PC-3 (cell line): ENCODE results near the gene CASP2. TPM values are rescaled to one million over a fixed set of nuclear protein-coding genes. Genes with fewer than 3 reads are reported as not detected.

Source experiments
- ATAC-seq: fragments of 200-7000 bp; cut with Tn5 transposase; 2 replicates; pipeline ENCODE4 v1.9.1; 2020; ENCODE audit warnings: mild to moderate bottlenecking, moderate library complexity
- BruUV-seq: library from RNA; stranded (reverse); fragments of 400-500 nt; replicated peaks from 2 replicates; lab custom pipeline; 2021; lab: Mats Ljungman, UMichigan
- CTCF ChIA-PET: fragments of 300-600 bp; sonication (Branson Sonifier 250); formaldehyde crosslinking; loops from one replicate; lab custom pipeline; 2022; ENCODE audit warnings: antibody characterized with exemption; lab: Charles Lee
- POLR2A ChIA-PET: fragments of 300-600 bp; sonication (Branson Sonifier 250); formaldehyde crosslinking; loops from one replicate; lab custom pipeline; 2022; ENCODE audit warnings: antibody characterized with exemption; ENCODE audit not compliant: unreplicated experiment; lab: Charles Lee
- DNase-seq: peaks from one replicate; pipeline ENCODE4 v3.0.0-alpha.2; 2015
- H2AFZ ChIP-seq: fragments of 300-600 bp; sonication (generic); 2 replicates; pipeline ENCODE4 v1.6.0; 2016; ENCODE audit warnings: antibody characterized with exemption, low read length
- H3F3A ChIP-seq: fragments of 300-600 bp; sonication (generic); one replicate; pipeline ENCODE4 v1.6.0; 2017; ENCODE audit warnings: antibody characterized with exemption, low read length, control low read depth, mild to moderate bottlenecking; ENCODE audit not compliant: unreplicated experiment
- H3K27ac ChIP-seq: fragments of 300-600 bp; sonication (generic); 2 replicates; pipeline ENCODE4 v1.5.1; 2016; ENCODE audit warnings: mild to moderate bottlenecking, low read length
- H3K27me3 ChIP-seq: fragments of 300-600 bp; sonication (generic); 2 replicates; pipeline ENCODE4 v1.6.1; 2016; ENCODE audit warnings: low read length, mixed read lengths
- H3K36me3 ChIP-seq: fragments of 300-600 bp; sonication (generic); 2 replicates; pipeline ENCODE4 v1.6.1; 2016; ENCODE audit warnings: low read depth, mixed run types, low read length, mixed read lengths
- H3K4me1 ChIP-seq: fragments of 300-600 bp; sonication (generic); 2 replicates; pipeline ENCODE4 v1.5.1; 2016; ENCODE audit warnings: low read length; ENCODE audit not compliant: insufficient read depth
- H3K4me2 ChIP-seq: fragments of 300-600 bp; sonication (generic); 2 replicates; pipeline ENCODE4 v1.6.0; 2016; ENCODE audit warnings: low read length
- H3K4me3 ChIP-seq: fragments of 300-600 bp; sonication (generic); 2 replicates; pipeline ENCODE4 v1.5.1; 2016; ENCODE audit warnings: mild to moderate bottlenecking, low read length, mixed read lengths
- H3K79me2 ChIP-seq: fragments of 300-600 bp; sonication (generic); 2 replicates; pipeline ENCODE4 v1.6.1; 2017; ENCODE audit warnings: low read length, mixed read lengths
- H3K9ac ChIP-seq: fragments of 300-600 bp; sonication (generic); 2 replicates; pipeline ENCODE4 v1.6.0; 2016; ENCODE audit warnings: mild to moderate bottlenecking, low read length
- H3K9me2 ChIP-seq: fragments of 300-600 bp; sonication (generic); replicated peaks from 2 replicates; pipeline ENCODE4 v1.6.1; 2016; ENCODE audit warnings: mixed run types, low read length, mixed read lengths
- H3K9me3 ChIP-seq: fragments of 300-600 bp; sonication (generic); 2 replicates; pipeline ENCODE4 v1.6.1; 2016; ENCODE audit warnings: low read length, mixed read lengths
- H4K20me1 ChIP-seq: fragments of 300-600 bp; sonication (generic); 2 replicates; pipeline ENCODE4 v1.6.1; 2016; ENCODE audit warnings: low read length, mixed read lengths
- EZH2 ChIP-seq: fragments of 300-600 bp; sonication (generic); IDR thresholded peaks from one replicate; pipeline ENCODE4 v1.6.1; 2017; ENCODE audit warnings: antibody characterized with exemption, mild to moderate bottlenecking, low read length; ENCODE audit not compliant: unreplicated experiment
- EZH2phosphoT487 ChIP-seq: fragments of 300-600 bp; sonication (generic); IDR thresholded peaks from 2 replicates; pipeline ENCODE4 v1.6.1; 2018; ENCODE audit warnings: mild to moderate bottlenecking, antibody characterized with exemption, low read length, borderline replicate concordance
- intact Hi-C: fragments of 100-400 bp; cut with micrococcal nuclease; formaldehyde crosslinking; loops from 2 replicates; pipeline ENCODE4 v1.9.0; 2023
- total RNA-seq: library from RNA; depleted of rRNA; stranded (reverse); fragments of >200 nt; gene quantifications from 2 replicates; pipeline ENCODE4 v1.2.3, GENCODE V29; 2014
- TF ChIP-seq, protein P1 (sequence below): fragments of 300-600 bp; sonication (generic); conservative IDR thresholded peaks from 2 replicates; pipeline ENCODE4 v1.5.1; 2017; ENCODE audit warnings: antibody characterized with exemption, low read depth, mild to moderate bottlenecking, low read length

The CASP2 gene
- total RNA-seq, 1 experiment from 2014 or later, result 26.4 TPM

DNA sequence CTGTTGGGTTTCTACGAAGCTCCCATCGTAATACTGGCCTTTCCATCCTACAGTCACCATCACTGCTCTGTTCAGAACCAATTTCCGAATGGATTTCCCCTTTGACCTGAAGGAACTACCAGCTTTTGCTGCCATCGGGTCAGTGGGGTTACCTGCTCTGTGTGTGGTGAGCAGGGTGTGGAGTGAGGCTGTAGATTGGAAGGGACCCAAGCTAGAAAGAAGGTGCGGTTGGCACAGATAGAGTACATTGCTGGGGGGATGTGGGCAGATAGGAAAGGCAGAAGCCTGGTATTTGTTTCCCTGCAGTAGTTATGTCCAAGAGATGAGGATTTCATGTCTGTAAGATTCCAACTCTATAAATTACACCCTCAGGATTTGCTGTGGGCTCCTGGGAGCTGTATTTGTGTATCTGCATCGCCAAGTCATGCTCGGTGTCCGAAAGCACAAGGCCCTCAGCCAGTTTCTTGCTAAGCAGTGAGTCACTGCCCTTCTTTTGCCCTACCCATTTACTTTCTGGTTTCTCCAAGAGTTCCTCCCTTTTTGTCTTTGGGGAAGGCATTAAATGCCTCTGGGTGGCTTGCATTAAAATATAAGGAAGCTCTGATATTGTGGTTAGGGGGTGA, 43.1 kb downstream of the CASP2 start:
- H3K9me2 ChIP-seq, result no peaks in the 10 kb centered on the region
- H3K27ac ChIP-seq, result peak overlapping the region; percentile 96
- ChIA-PET CTCF (interaction anchor here (0.6 kb wide), 2 partner anchors 48 to 85 kb away, joined by 3 read pairs; no protein-coding TSS in a partner anchor), POLR2A (interaction anchor here (0.6 to 1.0 kb wide), 3 partner anchors 49 to 62 kb away, joined by 3 to 15 read pairs (median 14); no protein-coding TSS in a partner anchor)
- H4K20me1 ChIP-seq, result no peaks in the 10 kb centered on the region
- TSS peak; percentile 16 for BruUV-seq
- no peaks in the 10 kb centered on the region for H3K27me3 ChIP-seq
- H2AFZ ChIP-seq, result peak overlapping the region; percentile 69
- H3K4me2 ChIP-seq, result peak overlapping the region; percentile 74
- TF ChIP-seq EZH2phosphoT487 (no peak), EZH2 (no peak)
- TF ChIP-seq, protein P1, sequence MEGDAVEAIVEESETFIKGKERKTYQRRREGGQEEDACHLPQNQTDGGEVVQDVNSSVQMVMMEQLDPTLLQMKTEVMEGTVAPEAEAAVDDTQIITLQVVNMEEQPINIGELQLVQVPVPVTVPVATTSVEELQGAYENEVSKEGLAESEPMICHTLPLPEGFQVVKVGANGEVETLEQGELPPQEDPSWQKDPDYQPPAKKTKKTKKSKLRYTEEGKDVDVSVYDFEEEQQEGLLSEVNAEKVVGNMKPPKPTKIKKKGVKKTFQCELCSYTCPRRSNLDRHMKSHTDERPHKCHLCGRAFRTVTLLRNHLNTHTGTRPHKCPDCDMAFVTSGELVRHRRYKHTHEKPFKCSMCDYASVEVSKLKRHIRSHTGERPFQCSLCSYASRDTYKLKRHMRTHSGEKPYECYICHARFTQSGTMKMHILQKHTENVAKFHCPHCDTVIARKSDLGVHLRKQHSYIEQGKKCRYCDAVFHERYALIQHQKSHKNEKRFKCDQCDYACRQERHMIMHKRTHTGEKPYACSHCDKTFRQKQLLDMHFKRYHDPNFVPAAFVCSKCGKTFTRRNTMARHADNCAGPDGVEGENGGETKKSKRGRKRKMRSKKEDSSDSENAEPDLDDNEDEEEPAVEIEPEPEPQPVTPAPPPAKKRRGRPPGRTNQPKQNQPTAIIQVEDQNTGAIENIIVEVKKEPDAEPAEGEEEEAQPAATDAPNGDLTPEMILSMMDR, result no peak
- peak; percentile 78 for ATAC-seq
- H3K79me2 ChIP-seq, result no peaks in the 10 kb centered on the region
- no peaks in the 10 kb centered on the region for H3K9me3 ChIP-seq
- H3K36me3 ChIP-seq, result no peaks in the 10 kb centered on the region
- peaks cover 51% of the 10 kb centered on the region for H3K4me1 ChIP-seq
- H3K4me3 ChIP-seq, result peak overlapping the region; percentile 24; the same call in 1 of the 2 replicates
- H3K9ac ChIP-seq, result peak overlapping the region; percentile 61
- peaks cover 8% of the 10 kb centered on the region for H3F3A ChIP-seq
- intact Hi-C loops, result loop anchor here (1.0 kb wide), 1 partner anchor 42 kb away; no protein-coding TSS in a partner anchor
- DNase-seq, result peak; percentile 94

- Histone ChIP-seq H3K36me3 (no peaks in the 10 kb centered on the region), H3K4me1 (peaks cover 61% of the 10 kb centered on the region), H3K4me3 (peak overlapping the region; percentile 36; the same call in 1 of the 2 replicates), H3K27me3 (no peaks in the 10 kb centered on the region), H3K4me2 (peak overlapping the region; percentile 76), H2AFZ (no peak overlapping the region), H3K79me2 (no peaks in the 10 kb centered on the region), H3K9me2 (no peaks in the 10 kb centered on the region), H3K27ac (peak overlapping the region; percentile 96), H3K9me3 (no peaks in the 10 kb centered on the region), H3F3A (peaks cover 8% of the 10 kb centered on the region), H3K9ac (peak overlapping the region; percentile 65), H4K20me1 (no peaks in the 10 kb centered on the region)
- POLR2A ChIA-PET, result interaction anchor here (0.6 to 1.2 kb wide), 6 partner anchors 22 to 47 kb away, joined by 3 to 11 read pairs (median 5); no protein-coding TSS in a partner anchor
- no peak for TF ChIP-seq EZH2phosphoT487
- TF ChIP-seq EZH2, result no peak
- TF ChIP-seq, protein P1, result no peak
- no TSS peak for BruUV-seq
- DNase-seq (peak; percentile 69), ATAC-seq (peak; percentile 26)
- CTCF ChIA-PET, result interaction anchor here (0.6 to 1.1 kb wide), 3 partner anchors 9 to 697 kb away, joined by 3 to 4 read pairs (median 4); no protein-coding TSS in a partner anchor
- intact Hi-C loops, result loop anchor here (1.0 kb wide), 2 partner anchors 9 to 46 kb away; no protein-coding TSS in a partner anchor
These were observed 46.1 kb downstream of the CASP2 start for GRCh38 chr7:143334244-143334643.
